Measurements from ENCODE around the gene CBX6.
"Not testable (repeated sequence)": the region's sequence is repeated elsewhere in the genome, so short reads cannot be mapped to it uniquely, and the experiment has no call there.

- not testable (repeated sequence) for TF ChIP-seq CTCF (IDR thresholded peaks at IDR 0.05 in 8 of 11, conservative IDR thresholded peaks at IDR 0.05 in 3 of 11); POLR2AphosphoS5 (IDR thresholded peaks at IDR 0.05); POLR2A (IDR thresholded peaks at IDR 0.05)
These were observed 17.5 kb downstream of the CBX6 start for GRCh38 chr22:38854476-38854875.

All from spleen (tissue), 7 donors.